Fibroblast of lung (primary cell): ENCODE data around the gene RSPH9.

ENCODE experiments used
- CTCF ChIP-seq, 2 donors: IDR thresholded peaks in 1 of 2; conservative IDR thresholded peaks in 1 of 2; 1 replicate in 1 of 2; 2 replicates in 1 of 2; pipeline ENCODE4 v1.5.1; 2011 to 2012; ENCODE audit warnings: low read length in 2 of 2, control low read depth in 1 of 2, inconsistent platforms in 1 of 2, low read depth in 1 of 2, mild to moderate bottlenecking in 1 of 2
- EZH2 ChIP-seq: IDR thresholded peaks from 2 replicates; pipeline ENCODE4 v1.5.1; 2012; ENCODE audit warnings: low read length, control low read depth, mild to moderate bottlenecking; ENCODE audit errors: missing control alignments

DNA sequence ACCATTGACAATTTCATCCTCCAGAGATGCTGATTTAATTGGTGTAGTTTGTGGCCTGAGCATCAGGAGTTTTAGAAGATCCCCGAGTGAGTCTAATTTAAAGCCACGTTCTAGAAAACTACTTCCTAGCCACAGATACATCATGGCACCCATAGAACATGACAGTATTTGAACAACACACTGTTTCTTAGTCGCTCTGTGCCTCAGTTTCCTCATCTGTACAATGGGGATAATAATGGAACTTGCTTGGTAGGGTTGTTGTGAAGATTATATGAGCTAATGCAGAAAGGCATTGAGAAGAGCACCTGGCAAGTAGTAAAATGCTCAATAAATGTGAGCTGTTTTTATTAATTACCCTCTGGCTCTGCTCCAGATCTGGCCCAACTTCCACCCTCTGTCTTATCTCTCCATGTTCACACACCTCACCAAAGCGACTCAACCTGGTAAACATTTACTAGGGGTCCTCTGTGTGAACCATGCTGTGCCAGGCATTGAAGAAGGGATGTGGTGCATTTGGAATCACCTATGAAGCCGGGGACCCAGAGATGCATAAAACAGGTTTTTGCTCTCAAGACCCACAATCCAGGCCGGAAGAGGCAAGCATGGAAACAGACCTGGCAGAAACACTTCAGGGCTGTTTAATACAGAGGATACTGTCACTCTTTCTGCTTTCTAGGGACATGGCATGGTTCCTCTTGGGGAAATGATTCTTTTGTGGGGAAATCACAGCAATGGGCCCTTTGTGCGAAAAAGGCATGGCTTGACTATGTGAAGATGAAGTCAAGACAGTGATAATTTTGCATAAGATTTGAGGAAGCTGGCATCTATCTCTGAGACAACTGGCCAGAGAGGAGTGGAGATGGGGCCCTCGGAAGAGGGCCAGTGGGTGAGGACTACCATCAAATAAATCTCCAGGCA, 58.9 kb downstream of the RSPH9 start:
- TF ChIP-seq CTCF (conservative IDR thresholded peaks at IDR 0.05 in 1 of 2, IDR thresholded peaks at IDR 0.05 in 1 of 2; ENCODE audit: low read depth in 1 of 2, low read length in 2 of 2) (no peak), EZH2 (no peak)
